Measurements from ENCODE around the gene TMEM184A. TPM values are rescaled to one million over a fixed set of nuclear protein-coding genes. Genes with fewer than 3 reads are reported as not detected.

Gene TMEM184A
- total and polyA plus RNA-seq, 4 experiments from 2014 or later = not detected

DNA sequence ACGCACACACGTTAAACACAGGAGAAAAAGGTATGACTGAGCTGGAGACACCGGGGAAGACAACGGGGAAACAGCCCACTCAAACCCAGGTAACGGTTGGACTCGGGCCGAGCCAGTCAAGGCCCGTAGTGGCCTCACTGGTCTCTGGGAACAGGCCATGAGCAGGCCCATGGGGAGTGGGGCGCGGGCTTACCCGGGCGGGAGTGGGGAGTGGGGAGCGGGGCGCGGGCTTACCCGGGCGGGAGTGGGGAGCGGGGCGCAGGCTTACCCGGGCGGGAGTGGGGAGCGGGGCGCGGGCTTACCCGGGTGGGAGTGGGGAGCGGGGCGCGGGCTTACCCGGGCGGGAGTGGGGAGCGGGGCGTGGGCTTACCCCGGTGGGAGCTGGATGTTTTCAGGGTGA lies 63.4 kb downstream of the TMEM184A start:
- Mint-ChIP-seq H3K36me3 (peaks cover 23 to 49% of the 10 kb centered on the region in 2 donors), H3K27me3 (no peaks in the 10 kb centered on the region), H3K9me3 (no peaks in the 10 kb centered on the region), H3K27ac (no peak overlapping the region), H3K4me1 (peaks cover 0 to 5% (median 4%) of the 10 kb centered on the region in 4 donors), H3K4me3 (no peak overlapping the region)
- ChIA-PET POLR2A (ENCODE audit: partially characterized antibody) (interaction anchor here (1.0 kb wide), 1 partner anchor 19 kb away, joined by 3 read pairs; no protein-coding TSS in a partner anchor), CTCF (ENCODE audit: partially characterized antibody) (interaction anchor here (3.4 kb wide), 1 partner anchor 18 kb away, joined by 10 read pairs; no protein-coding TSS in a partner anchor)
- no peaks in the 10 kb centered on the region for H3K4me1 ChIP-seq (ENCODE audit: insufficient read depth, low read length)
- H3K4me3 ChIP-seq (ENCODE audit: low read length in 2 of 2) = no peak overlapping the region
- no peaks in the 10 kb centered on the region for H3K27me3 ChIP-seq (ENCODE audit: insufficient read depth, low read length)
- H3K27ac ChIP-seq (ENCODE audit: low read depth, low read length) = no peak overlapping the region
- no peak for DNase-seq
- peaks cover 39% of the 10 kb centered on the region for H3K36me3 ChIP-seq (ENCODE audit: insufficient read depth, low read length)
- intact Hi-C loops (cut with micrococcal nuclease) = no loop called here
- no peaks in the 10 kb centered on the region for H3K9me3 ChIP-seq (ENCODE audit: control insufficient read depth in 1 of 2, low read length in 2 of 2)

Other genes starting within 250 kb of the TMEM184A start
- 1 to 10 TPM; 2.6 to 3.3 TPM for gene MICALL2, start 96.7 kb downstream of the TMEM184A start, total RNA-seq
- gene MICALL2, start 96.7 kb downstream of the TMEM184A start, polyA plus RNA-seq = under 1 TPM in 1 of 2 donors, not detected in 1; 0.44 TPM
- gene INTS1, start 51.8 kb downstream of the TMEM184A start, total RNA-seq = 100 to 1,000 TPM; 135 to 137 TPM
- 10 to 100 TPM in 1 of 2 donors, 1 to 10 TPM in 1; 6.0 to 29.2 TPM for gene INTS1, start 51.8 kb downstream of the TMEM184A start, polyA plus RNA-seq
- gene MAFK, start 25.5 kb downstream of the TMEM184A start, total RNA-seq = 10 to 100 TPM; 50.1 to 50.3 TPM
- 1 to 10 TPM in 1 of 2 donors, under 1 TPM in 1; 0.32 to 1.0 TPM for gene MAFK, start 25.5 kb downstream of the TMEM184A start, polyA plus RNA-seq
- gene PSMG3, start 13.8 kb upstream of the TMEM184A start, total RNA-seq = 10 to 100 TPM; 19.3 to 22.2 TPM
- gene PSMG3, start 13.8 kb upstream of the TMEM184A start, polyA plus RNA-seq = 10 to 100 TPM; 39.7 to 50.2 TPM
- under 1 TPM in 1 of 2 experiments, not detected in 1; 0.12 TPM for gene ELFN1, start 114.1 kb upstream of the TMEM184A start, total RNA-seq
- gene ELFN1, start 114.1 kb upstream of the TMEM184A start, polyA plus RNA-seq = not detected

All from CD4-positive, alpha-beta memory T cell (primary cell).